ENCODE results near the gene BCL6. TPM values are rescaled to one million over a fixed set of nuclear protein-coding genes. Genes with fewer than 3 reads are reported as not detected.

BCL6 gene
- total and polyA plus RNA-seq, 8 donors = 12.6 to 160 (median 16.3) TPM

DNA sequence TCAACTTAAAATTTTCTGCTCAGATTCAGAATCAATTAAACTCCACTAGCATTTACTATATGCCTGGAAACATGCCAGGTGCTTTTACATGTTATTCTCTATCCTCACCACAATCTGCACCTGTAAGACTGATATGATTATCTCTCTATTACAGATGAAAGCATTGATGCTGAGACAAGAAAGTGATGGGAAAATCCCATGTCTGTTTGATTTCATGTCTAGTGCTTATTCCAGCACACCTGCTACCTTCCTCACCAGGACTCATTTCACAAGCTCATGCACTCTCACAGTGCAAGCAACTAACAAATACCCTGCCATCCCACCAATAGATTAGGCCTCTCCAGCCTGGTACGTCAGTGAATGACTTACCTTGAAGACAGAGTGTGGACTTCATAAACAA lies 25.0 kb upstream of the BCL6 start:
- Histone ChIP-seq H3K4me3 (no peak overlapping the region), H3K4me1 (peaks cover 0 to 16% of the 10 kb centered on the region in 2 donors), H3K9me3 (no peaks in the 10 kb centered on the region), H3K36me3 (no peaks in the 10 kb centered on the region), H3K27me3 (no peaks in the 10 kb centered on the region), H3K27ac (no peak overlapping the region)
- no peak for ATAC-seq
- intact Hi-C loops (cut with DNase I) = no loop called here
- TF ChIP-seq, protein P1, sequence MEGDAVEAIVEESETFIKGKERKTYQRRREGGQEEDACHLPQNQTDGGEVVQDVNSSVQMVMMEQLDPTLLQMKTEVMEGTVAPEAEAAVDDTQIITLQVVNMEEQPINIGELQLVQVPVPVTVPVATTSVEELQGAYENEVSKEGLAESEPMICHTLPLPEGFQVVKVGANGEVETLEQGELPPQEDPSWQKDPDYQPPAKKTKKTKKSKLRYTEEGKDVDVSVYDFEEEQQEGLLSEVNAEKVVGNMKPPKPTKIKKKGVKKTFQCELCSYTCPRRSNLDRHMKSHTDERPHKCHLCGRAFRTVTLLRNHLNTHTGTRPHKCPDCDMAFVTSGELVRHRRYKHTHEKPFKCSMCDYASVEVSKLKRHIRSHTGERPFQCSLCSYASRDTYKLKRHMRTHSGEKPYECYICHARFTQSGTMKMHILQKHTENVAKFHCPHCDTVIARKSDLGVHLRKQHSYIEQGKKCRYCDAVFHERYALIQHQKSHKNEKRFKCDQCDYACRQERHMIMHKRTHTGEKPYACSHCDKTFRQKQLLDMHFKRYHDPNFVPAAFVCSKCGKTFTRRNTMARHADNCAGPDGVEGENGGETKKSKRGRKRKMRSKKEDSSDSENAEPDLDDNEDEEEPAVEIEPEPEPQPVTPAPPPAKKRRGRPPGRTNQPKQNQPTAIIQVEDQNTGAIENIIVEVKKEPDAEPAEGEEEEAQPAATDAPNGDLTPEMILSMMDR (IDR thresholded peaks at IDR 0.05) = no peak
- DNase-seq = no peak

DNA sequence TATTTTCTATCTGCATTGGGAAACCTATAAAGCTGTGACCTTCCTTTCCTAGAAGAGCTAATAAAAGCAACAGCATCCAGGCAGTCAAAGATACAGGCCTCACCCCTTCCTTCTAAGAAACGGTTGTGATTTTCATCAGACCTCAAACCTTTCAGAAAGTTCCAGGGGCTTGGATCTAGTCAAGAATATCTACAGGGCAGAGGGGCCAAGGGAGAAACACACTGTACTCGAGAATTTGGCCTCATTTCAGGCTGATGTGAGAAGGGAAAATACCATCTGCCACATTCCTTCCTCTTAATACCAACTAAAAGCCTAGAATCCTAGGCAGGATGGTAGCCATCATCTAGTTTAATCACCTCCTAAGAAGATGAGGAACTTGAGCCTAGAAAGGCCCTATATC lies 24.5 kb upstream of the BCL6 start:
- no peak overlapping the region for H3K4me3 ChIP-seq
- no peak overlapping the region for H3K27ac ChIP-seq
- H3K27me3 ChIP-seq = no peaks in the 10 kb centered on the region
- TF ChIP-seq, protein P1 (IDR thresholded peaks at IDR 0.05) = no peak
- ATAC-seq (no peak), DNase-seq (no peak)
- no peaks in the 10 kb centered on the region for H3K9me3 ChIP-seq
- intact Hi-C loops (cut with DNase I) = no loop called here
- H3K36me3 ChIP-seq = no peaks in the 10 kb centered on the region
- H3K4me1 ChIP-seq = peaks cover 0 to 15% of the 10 kb centered on the region in 2 donors

DNA sequence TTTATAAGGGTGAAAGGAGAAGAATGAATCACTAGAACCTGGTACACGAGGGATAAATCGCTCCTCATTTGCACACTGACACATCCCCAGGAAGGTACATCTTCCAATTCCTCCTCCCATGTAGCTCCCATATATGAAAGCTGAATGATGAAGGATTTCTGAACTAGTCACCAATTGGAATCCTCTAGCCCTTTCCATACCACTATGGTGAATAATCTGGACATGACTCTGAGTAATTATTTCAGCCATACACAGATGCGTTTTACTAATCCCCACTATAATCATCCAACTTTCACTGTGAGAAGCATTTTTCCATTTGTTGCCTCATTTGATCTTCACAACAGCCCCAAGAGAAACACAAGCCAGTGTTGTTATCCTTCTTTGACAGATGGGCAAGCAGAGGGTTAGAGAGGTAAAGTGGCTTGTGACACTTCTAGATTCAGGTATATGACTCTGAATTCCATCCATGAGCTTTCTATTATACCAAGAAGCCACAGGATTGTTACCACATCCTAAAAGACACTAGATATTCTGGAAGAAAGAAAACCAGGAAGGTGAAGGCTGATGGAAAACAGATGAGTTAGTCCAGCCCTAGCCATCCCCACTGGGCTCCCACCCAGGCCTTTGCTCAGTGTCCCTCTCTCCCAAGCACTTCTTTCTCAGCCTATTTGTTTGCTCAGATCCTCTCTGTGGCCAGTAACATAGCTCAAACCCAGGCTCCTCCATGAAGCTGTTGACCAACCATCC lies 22.2 kb upstream of the BCL6 start:
- no peaks in the 10 kb centered on the region for H3K4me1 ChIP-seq
- no peak overlapping the region for H3K4me3 ChIP-seq
- no peak overlapping the region for H3K27ac ChIP-seq
- TF ChIP-seq, protein P1 (IDR thresholded peaks at IDR 0.05) = no peak
- no peaks in the 10 kb centered on the region for H3K9me3 ChIP-seq
- ATAC-seq = no peak
- no peaks in the 10 kb centered on the region for H3K27me3 ChIP-seq
- intact Hi-C loops (cut with DNase I) = no loop called here
- no peaks in the 10 kb centered on the region for H3K36me3 ChIP-seq
- DNase-seq = no peak

DNA sequence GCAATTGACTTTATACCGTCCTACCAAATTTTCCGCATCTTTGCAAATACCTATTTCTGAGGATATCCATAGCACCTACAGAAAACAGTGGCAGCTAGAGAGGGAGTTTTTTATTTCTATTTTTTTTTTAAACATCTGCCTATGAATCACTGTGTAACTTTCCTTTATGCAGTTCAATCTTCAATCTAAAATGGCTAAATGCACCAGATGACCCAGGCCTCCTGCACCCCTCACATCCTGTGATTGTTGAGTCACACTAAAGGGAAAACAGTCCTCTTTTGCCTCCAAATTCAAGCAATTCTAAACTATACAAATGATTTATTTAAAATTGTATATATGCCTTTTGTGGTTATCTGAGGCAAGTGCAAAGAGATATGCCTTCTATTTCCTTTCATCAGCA lies 20.1 kb upstream of the BCL6 start:
- no peaks in the 10 kb centered on the region for H3K27me3 ChIP-seq
- H3K36me3 ChIP-seq = no peaks in the 10 kb centered on the region
- H3K4me1 ChIP-seq = no peaks in the 10 kb centered on the region
- no peak for DNase-seq
- intact Hi-C loops (cut with DNase I) = no loop called here
- H3K4me3 ChIP-seq = no peak overlapping the region
- no peaks in the 10 kb centered on the region for H3K9me3 ChIP-seq
- TF ChIP-seq, protein P1 (IDR thresholded peaks at IDR 0.05) = no peak
- H3K27ac ChIP-seq = no peak overlapping the region
- no peak for ATAC-seq

DNA sequence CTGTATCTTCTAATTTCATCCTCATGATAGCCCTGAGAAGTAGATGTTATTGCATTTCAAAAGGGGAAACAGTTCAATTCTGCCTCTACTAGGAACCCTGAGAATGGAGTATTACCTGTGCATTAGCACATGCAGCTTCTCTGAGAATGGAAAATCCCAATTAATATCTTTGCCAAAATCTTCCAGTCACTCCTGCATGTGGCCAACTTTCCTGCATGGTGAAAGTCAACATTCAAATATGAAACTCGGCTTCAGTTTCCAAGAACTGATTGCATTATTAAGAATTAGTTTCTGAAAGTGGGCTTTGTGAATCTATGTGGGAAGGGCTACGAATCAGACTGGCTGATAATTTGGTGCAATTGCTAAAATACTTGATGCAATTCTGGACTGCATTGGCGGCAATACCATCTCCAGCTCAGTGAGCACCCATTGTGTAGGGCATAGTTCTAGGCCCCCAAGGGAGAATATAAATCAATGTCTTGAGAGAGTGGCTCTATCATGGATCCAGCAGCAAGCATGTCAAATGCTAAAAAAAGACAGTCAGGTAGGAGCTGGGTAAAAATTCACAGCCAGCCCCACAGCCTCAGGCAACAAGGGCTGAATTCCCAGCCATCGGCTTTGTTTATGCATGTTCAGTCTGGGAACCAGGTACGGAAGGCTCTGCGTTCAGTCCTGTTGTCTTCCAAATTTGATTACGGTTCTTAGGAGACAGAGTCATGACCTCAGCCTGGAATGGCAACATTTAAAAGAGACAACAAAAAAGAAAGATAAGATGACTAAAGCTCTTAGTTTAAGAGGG lies 18.8 kb upstream of the BCL6 start:
- Histone ChIP-seq H3K4me1 (no peaks in the 10 kb centered on the region), H3K4me3 (no peak overlapping the region), H3K27ac (no peak overlapping the region), H3K9me3 (no peaks in the 10 kb centered on the region), H3K36me3 (no peaks in the 10 kb centered on the region), H3K27me3 (no peaks in the 10 kb centered on the region)
- DNase-seq = no peak
- TF ChIP-seq, protein P1 (IDR thresholded peaks at IDR 0.05) = no peak
- intact Hi-C loops (cut with DNase I) = no loop called here
- no peak for ATAC-seq
